Glutamatergic neuron (in vitro differentiated cells): ENCODE results near the gene SZRD1. TPM values are rescaled to one million over a fixed set of nuclear protein-coding genes. Genes with fewer than 3 reads are reported as not detected.

Source experiments
- DNase-seq: peaks from one replicate; pipeline ENCODE4 v3.0.0; 2022
- H3K27ac Mint-ChIP-seq: one replicate; pipeline ENCODE4 v1.8.0; 2020; ENCODE audit warnings: mild to moderate bottlenecking, mixed read lengths, inconsistent platforms; ENCODE audit not compliant: unreplicated experiment
- H3K27me3 Mint-ChIP-seq: one replicate; pipeline ENCODE4 v1.8.0; 2020; ENCODE audit warnings: mild to moderate bottlenecking, moderate library complexity, mixed read lengths, inconsistent platforms; ENCODE audit not compliant: unreplicated experiment
- H3K36me3 Mint-ChIP-seq: one replicate; pipeline ENCODE4 v1.8.0; 2020; ENCODE audit warnings: mild to moderate bottlenecking, mixed read lengths, inconsistent platforms; ENCODE audit not compliant: unreplicated experiment
- H3K4me1 Mint-ChIP-seq: one replicate; pipeline ENCODE4 v1.8.0; 2020; ENCODE audit warnings: mild to moderate bottlenecking, low read depth, mixed read lengths, inconsistent platforms; ENCODE audit not compliant: unreplicated experiment
- H3K4me3 Mint-ChIP-seq: one replicate; pipeline ENCODE4 v1.8.0; 2020; ENCODE audit warnings: mild to moderate bottlenecking, mixed read lengths, inconsistent platforms; ENCODE audit not compliant: unreplicated experiment
- H3K9me3 Mint-ChIP-seq: one replicate; pipeline ENCODE4 v1.8.0; 2020; ENCODE audit warnings: mild to moderate bottlenecking, moderate library complexity, mixed read lengths, inconsistent platforms; ENCODE audit not compliant: unreplicated experiment
- total RNA-seq: library from RNA; stranded (reverse); fragmentation: NEBNext Ultra II Directional; extraction: Animal tissue kit (Norgen Biotek cat#: 25700); gene quantifications from one replicate; pipeline ENCODE4 v1.2.1, GENCODE V29; 2021; ENCODE audit not compliant: unreplicated experiment
- TF ChIP-seq, protein P1 (sequence below): fragments of 200-600 bp; sonication (generic); IDR thresholded peaks from one replicate; pipeline ENCODE4 v1.5.0; 2021; ENCODE audit not compliant: partially characterized antibody, unreplicated experiment

The SZRD1 gene
- total RNA-seq, 1 donor from 2014 or later = 64.5 TPM

GRCh38 chr1:16391411-16391810 is 24.4 kb downstream of the SZRD1 start:
- H3K4me3 Mint-ChIP-seq = no peak overlapping the region
- no peak overlapping the region for H3K27ac Mint-ChIP-seq
- TF ChIP-seq, protein P1, sequence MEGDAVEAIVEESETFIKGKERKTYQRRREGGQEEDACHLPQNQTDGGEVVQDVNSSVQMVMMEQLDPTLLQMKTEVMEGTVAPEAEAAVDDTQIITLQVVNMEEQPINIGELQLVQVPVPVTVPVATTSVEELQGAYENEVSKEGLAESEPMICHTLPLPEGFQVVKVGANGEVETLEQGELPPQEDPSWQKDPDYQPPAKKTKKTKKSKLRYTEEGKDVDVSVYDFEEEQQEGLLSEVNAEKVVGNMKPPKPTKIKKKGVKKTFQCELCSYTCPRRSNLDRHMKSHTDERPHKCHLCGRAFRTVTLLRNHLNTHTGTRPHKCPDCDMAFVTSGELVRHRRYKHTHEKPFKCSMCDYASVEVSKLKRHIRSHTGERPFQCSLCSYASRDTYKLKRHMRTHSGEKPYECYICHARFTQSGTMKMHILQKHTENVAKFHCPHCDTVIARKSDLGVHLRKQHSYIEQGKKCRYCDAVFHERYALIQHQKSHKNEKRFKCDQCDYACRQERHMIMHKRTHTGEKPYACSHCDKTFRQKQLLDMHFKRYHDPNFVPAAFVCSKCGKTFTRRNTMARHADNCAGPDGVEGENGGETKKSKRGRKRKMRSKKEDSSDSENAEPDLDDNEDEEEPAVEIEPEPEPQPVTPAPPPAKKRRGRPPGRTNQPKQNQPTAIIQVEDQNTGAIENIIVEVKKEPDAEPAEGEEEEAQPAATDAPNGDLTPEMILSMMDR = no peak
- peaks cover 24% of the 10 kb centered on the region for H3K4me1 Mint-ChIP-seq
- no peaks in the 10 kb centered on the region for H3K27me3 Mint-ChIP-seq
- no peaks in the 10 kb centered on the region for H3K36me3 Mint-ChIP-seq
- no peak for DNase-seq
- H3K9me3 Mint-ChIP-seq = peaks cover 1% of the 10 kb centered on the region

DNA sequence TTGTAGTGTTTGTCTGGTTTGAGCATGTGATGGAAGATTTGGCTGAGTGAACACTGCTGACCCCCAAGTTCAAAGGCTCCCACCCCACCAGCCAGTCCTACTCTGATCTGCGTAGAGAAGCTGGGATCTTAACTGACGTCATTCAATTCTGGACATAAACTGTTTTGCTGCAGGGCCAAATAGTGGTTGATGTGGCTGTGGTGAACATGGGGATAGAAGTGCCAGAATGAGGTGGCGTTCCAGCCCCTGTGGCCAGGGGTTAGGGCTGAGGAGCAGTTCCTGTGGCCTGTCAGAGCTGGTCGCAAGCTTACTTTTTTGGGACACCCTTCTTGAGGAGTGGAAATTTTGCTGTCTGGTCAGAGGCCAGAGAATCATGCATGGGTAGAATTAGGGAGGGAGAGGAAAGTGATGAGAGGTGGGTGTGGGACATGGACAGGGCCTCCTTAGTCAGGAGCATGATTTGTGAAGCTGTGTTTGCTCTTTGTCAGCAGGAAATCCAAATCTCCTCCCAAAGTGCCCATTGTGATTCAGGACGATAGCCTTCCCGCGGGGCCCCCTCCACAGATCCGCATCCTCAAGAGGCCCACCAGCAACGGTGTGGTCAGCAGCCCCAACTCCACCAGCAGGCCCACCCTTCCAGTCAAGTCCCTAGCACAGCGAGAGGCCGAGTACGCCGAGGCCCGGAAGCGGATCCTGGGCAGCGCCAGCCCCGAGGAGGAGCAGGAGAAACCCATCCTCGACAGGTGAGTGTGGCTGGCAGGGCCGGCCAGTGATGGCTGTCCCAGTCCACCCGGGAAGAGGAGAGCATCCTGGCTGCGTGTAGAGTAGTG is 25.9 kb downstream of the SZRD1 start:
- Mint-ChIP-seq H3K4me1 (peaks cover 27% of the 10 kb centered on the region), H3K27me3 (no peaks in the 10 kb centered on the region), H3K36me3 (no peaks in the 10 kb centered on the region), H3K27ac (no peak overlapping the region), H3K4me3 (no peak overlapping the region), H3K9me3 (peaks cover 1% of the 10 kb centered on the region)
- no peak for DNase-seq
- TF ChIP-seq, protein P1 = no peak

DNA sequence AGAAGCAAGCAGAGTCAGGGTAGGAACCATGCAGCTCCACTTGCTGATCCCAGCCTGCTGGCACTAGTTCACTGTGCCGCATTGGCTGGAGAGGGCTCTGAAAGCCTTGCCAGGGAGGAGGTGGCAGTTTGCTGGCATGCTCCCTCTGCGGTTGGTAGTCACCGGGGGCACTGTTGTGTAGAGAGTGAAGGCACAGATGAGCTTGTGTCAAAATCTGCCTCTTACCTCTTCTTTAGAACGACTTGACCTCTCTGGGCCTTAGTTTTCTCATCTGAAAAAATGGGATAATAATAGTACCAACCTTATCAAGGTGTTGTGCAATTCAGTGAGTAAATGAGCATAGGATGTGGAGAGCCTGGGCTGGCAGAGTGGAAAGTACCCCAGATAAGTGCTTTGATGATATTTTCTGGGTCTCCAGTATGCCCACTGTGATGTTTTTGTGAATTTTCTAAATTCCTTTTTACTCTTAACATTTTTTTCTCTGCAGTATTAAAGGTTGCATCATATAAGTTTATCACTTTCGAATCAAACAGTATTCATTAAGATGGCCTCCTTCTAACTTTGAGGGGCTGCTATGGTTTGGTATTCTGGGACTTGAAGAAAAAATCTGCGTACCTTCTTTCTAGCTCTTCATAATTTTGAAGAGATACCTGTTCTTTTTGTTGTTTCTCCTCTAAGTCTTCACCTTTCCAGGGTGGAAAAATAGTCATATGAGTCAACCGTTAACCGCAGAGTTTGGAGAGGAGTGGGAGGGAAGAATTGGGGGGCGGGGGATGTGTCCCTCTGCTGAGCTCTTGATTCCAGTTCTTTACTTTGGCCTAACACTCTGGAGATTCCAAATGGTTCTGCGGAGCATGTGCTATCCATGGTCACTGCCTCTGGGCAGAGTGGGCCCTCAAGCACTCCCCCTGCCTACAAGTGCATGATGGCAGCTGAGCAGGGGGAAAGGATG is 26.8 kb downstream of the SZRD1 start:
- DNase-seq = no peak
- peaks cover 33% of the 10 kb centered on the region for H3K4me1 Mint-ChIP-seq
- H3K9me3 Mint-ChIP-seq = peaks cover 7% of the 10 kb centered on the region
- H3K36me3 Mint-ChIP-seq = no peaks in the 10 kb centered on the region
- no peak overlapping the region for H3K27ac Mint-ChIP-seq
- peaks cover 5% of the 10 kb centered on the region for H3K27me3 Mint-ChIP-seq
- no peak overlapping the region for H3K4me3 Mint-ChIP-seq
- TF ChIP-seq, protein P1 = no peak

- H3K4me3 Mint-ChIP-seq = no peak overlapping the region
- DNase-seq = no peak
- peaks cover 7% of the 10 kb centered on the region for H3K9me3 Mint-ChIP-seq
- H3K4me1 Mint-ChIP-seq = peaks cover 36% of the 10 kb centered on the region
- H3K27me3 Mint-ChIP-seq = peaks cover 6% of the 10 kb centered on the region
- no peaks in the 10 kb centered on the region for H3K36me3 Mint-ChIP-seq
- TF ChIP-seq, protein P1 = no peak
- H3K27ac Mint-ChIP-seq = no peak overlapping the region
Observed at GRCh38 chr1:16394977-16395376, 27.9 kb downstream of the SZRD1 start.
